Endothelial cell of umbilical vein (primary cell): ENCODE measurements around the gene MYOF. TPM values are rescaled to one million over a fixed set of nuclear protein-coding genes. Genes with fewer than 3 reads are reported as not detected.

Experiments used
- BruUV-seq: library from RNA; stranded (reverse); fragments of 400-500 nt; replicated peaks from 2 replicates; lab custom pipeline; 2021; lab: Mats Ljungman, UMichigan
- CTCF ChIA-PET: fragments of 300-600, 350-600 bp; sonication (Branson Sonifier 250); formaldehyde crosslinking; loops from one replicate; lab custom pipeline; 2021; ENCODE audit warnings: antibody characterized with exemption, inconsistent platforms; lab: Charles Lee
- POLR2A ChIA-PET: fragments of 300-600, 350-600 bp; sonication (Branson Sonifier 250); formaldehyde crosslinking; loops from one replicate; lab custom pipeline; 2021; ENCODE audit warnings: antibody characterized with exemption, inconsistent platforms; lab: Charles Lee
- DNase-seq: peaks from one replicate; pipeline ENCODE4 v3.0.0-alpha.2; 2011; ENCODE audit warnings: low read depth, low spot score
- FAIRE-seq: peaks from 2 replicates; lab custom pipeline; 2011; peaks lifted over from hg19 to GRCh38; lab: Jason Lieb, UNC
- H2AFZ ChIP-seq: 2 replicates; pipeline ENCODE4 v1.6.0; 2012; ENCODE audit warnings: low read depth, low read length, control low read depth, inconsistent platforms
- H3K27ac ChIP-seq: 2 replicates; pipeline ENCODE4 v1.5.1; 2011; ENCODE audit warnings: low read depth, mild to moderate bottlenecking, control low read depth, low read length, moderate library complexity; ENCODE audit not compliant: insufficient read depth
- H3K27me3 ChIP-seq, 2 experiments: 2 replicates each; pipeline versions ENCODE4 v1.6.0 to v1.6.1; 2011; ENCODE audit warnings: low read length in 2 of 2, mixed read lengths in 1 of 2; ENCODE audit not compliant: control insufficient read depth in 2 of 2, insufficient read depth in 2 of 2
- H3K36me3 ChIP-seq, 2 experiments: 2 replicates in 1 of 2; 3 replicates in 1 of 2; pipeline ENCODE4 v1.5.1; 2011; ENCODE audit warnings: low read length in 2 of 2, mild to moderate bottlenecking in 1 of 2, moderate library complexity in 1 of 2; ENCODE audit not compliant: control insufficient read depth in 2 of 2, insufficient read depth in 2 of 2; ENCODE audit errors: extremely low read depth in 1 of 2
- H3K4me1 ChIP-seq: 3 replicates; pipeline ENCODE4 v1.5.1; 2011; ENCODE audit warnings: mild to moderate bottlenecking, low read length; ENCODE audit not compliant: control insufficient read depth, insufficient read depth; ENCODE audit errors: extremely low read depth
- H3K4me2 ChIP-seq: 2 replicates; pipeline ENCODE4 v1.6.1; 2011; ENCODE audit warnings: low read length, control low read depth, mixed read lengths; ENCODE audit not compliant: insufficient read depth
- H3K4me3 ChIP-seq, 3 experiments: fragments of 200-600 bp in 1 of 3; sonication (generic), shearing (Covaris generic) in 1 of 3; replicated peaks in 1 of 3; 2 replicates each; pipeline ENCODE4 v1.5.1; 2011 to 2016; ENCODE audit warnings: control low read depth in 3 of 3, low read length in 3 of 3, mild to moderate bottlenecking in 2 of 3, inconsistent platforms in 1 of 3, low read depth in 1 of 3, moderate library complexity in 1 of 3; ENCODE audit not compliant: insufficient read depth in 1 of 3
- H3K79me2 ChIP-seq: 2 replicates; pipeline ENCODE4 v1.6.0; 2012; ENCODE audit warnings: low read length, inconsistent platforms; ENCODE audit not compliant: control insufficient read depth, insufficient read depth
- H3K9ac ChIP-seq: replicated peaks from 2 replicates; pipeline ENCODE3; 2011; ENCODE audit warnings: low read length, control low read depth; ENCODE audit not compliant: insufficient read depth; ENCODE audit errors: extremely low read depth
- H3K9me1 ChIP-seq: replicated peaks from 3 replicates; pipeline ENCODE4 v1.6.0; 2011; ENCODE audit warnings: mild to moderate bottlenecking, low read length; ENCODE audit not compliant: control insufficient read depth, insufficient read depth; ENCODE audit errors: extremely low read depth
- H3K9me3 ChIP-seq: replicated peaks from 2 replicates; pipeline ENCODE4 v1.5.1; 2012; ENCODE audit warnings: low read length, inconsistent platforms; ENCODE audit not compliant: control insufficient read depth, insufficient read depth
- H4K20me1 ChIP-seq: replicated peaks from 2 replicates; pipeline ENCODE3; 2011; ENCODE audit warnings: mild to moderate bottlenecking, low read length; ENCODE audit not compliant: control insufficient read depth, insufficient read depth; ENCODE audit errors: extremely low read depth
- CTCF ChIP-seq, 2 donors: IDR thresholded peaks; 1 replicate in 1 of 2; 2 replicates in 1 of 2; pipeline ENCODE4 v1.5.1; 2011; ENCODE audit warnings: low read length in 2 of 2, mild to moderate bottlenecking in 2 of 2, moderate library complexity in 2 of 2, control low read depth in 1 of 2, inconsistent platforms in 1 of 2, low read depth in 1 of 2; ENCODE audit not compliant: insufficient read depth in 1 of 2; ENCODE audit errors: extremely low read depth in 1 of 2
- FOS ChIP-seq: IDR thresholded peaks from 2 replicates; pipeline ENCODE4 v1.6.1; 2011; ENCODE audit warnings: mild to moderate bottlenecking, low read length, moderate library complexity, borderline replicate concordance; ENCODE audit not compliant: insufficient read depth
- GATA2 ChIP-seq: IDR thresholded peaks from 2 replicates; pipeline ENCODE4 v1.7.0; 2011; ENCODE audit warnings: low read depth, mild to moderate bottlenecking, moderate library complexity, mixed read lengths, low read length; ENCODE audit not compliant: insufficient read length, insufficient read depth
- MAX ChIP-seq: IDR thresholded peaks from 2 replicates; pipeline ENCODE4 v1.6.1; 2011; ENCODE audit not compliant: insufficient read depth, insufficient read length
- MYC ChIP-seq: IDR thresholded peaks from one replicate; pipeline ENCODE4 v1.6.1; 2011; ENCODE audit warnings: mild to moderate bottlenecking, low read depth, low read length
- POLR2A ChIP-seq: IDR thresholded peaks from 2 replicates; pipeline ENCODE4 v1.6.1; 2012; ENCODE audit warnings: low read depth, mild to moderate bottlenecking, control low read depth, low read length
- dilution Hi-C: fragments of 300-500 bp; cut with MboI; formaldehyde crosslinking; loops from one replicate; pipeline ENCODE4 v1.15.0; 2019; ENCODE audit warnings: low sequenced_read_pairs; ENCODE audit not compliant: extremely low pct_ligation_motif_present
- intact Hi-C: fragments of 100-400 bp; cut with micrococcal nuclease; formaldehyde crosslinking; loops from one replicate; pipeline ENCODE4 v1.10.0; 2022
- polyA plus RNA-seq, 4 experiments: library from polyadenylated mRNA; depleted of rRNA in 3 of 4; stranded (reverse) in 3 of 4; unstranded in 1 of 4; fragments of >200 nt; gene quantifications; 2 replicates each; pipeline versions ENCODE4 v1.2.1 to v1.2.3, GENCODE V29; 2011 to 2012; ENCODE audit warnings: missing spikeins in 1 of 4
- total RNA-seq: library from RNA; stranded (reverse); gene quantifications from 2 replicates; pipeline ENCODE4 v1.2.3, GENCODE V29; 2021

Gene MYOF
- total and polyA plus RNA-seq, 2 donors (not counting 3 experiments of a cell fraction or from before 2014, with no cell fraction given), result 98.4 to 379 TPM

GRCh38 chr10:93417266-93417665 lies 64.9 kb downstream of the MYOF start:
- Histone ChIP-seq H3K9me3 (no peaks in the 10 kb centered on the region), H3K4me1 (peaks cover 41% of the 10 kb centered on the region), H2AFZ (no peak overlapping the region), H3K27me3 (no peaks in the 10 kb centered on the region), H3K9me1 (no peaks in the 10 kb centered on the region), H3K9ac (no peak overlapping the region), H3K36me3 (peaks cover 4 to 13% of the 10 kb centered on the region in 2 experiments), H3K79me2 (peaks cover 36% of the 10 kb centered on the region), H3K4me3 (no peak overlapping the region), H3K27ac (no peak overlapping the region), H4K20me1 (no peaks in the 10 kb centered on the region), H3K4me2 (no peak overlapping the region)
- POLR2A ChIA-PET, result no interaction called here
- no peak for TF ChIP-seq POLR2A
- TF ChIP-seq FOS, result no peak
- TF ChIP-seq MAX, result no peak
- TF ChIP-seq CTCF (IDR thresholded peaks at IDR 0.05; ENCODE audit: extremely low read depth in 1 of 2, insufficient read depth in 1 of 2, low read depth in 1 of 2, low read length in 2 of 2), result no peak
- TF ChIP-seq GATA2, result no peak
- TF ChIP-seq MYC, result no peak
- intact Hi-C loops (no loop called here), dilution Hi-C loops (no loop called here)
- DNase-seq, result no peak
- CTCF ChIA-PET, result interaction anchor here (1.0 to 4.6 kb wide), 4 partner anchors 22 to 65 kb away, joined by 3 to 17 read pairs (median 5); partner anchors contain the start of gene MYOF
- no peak for FAIRE-seq
- BruUV-seq, result no TSS peak
